ENCODE data around the gene FERMT3. TPM values are rescaled to one million over a fixed set of nuclear protein-coding genes. Genes with fewer than 3 reads are reported as not detected.
A peak's percentile ranks its signal among the peaks of the same experiment; 100 is the strongest.

The FERMT3 gene
- total RNA-seq, 1 donor from 2014 or later, result 202 TPM

DNA sequence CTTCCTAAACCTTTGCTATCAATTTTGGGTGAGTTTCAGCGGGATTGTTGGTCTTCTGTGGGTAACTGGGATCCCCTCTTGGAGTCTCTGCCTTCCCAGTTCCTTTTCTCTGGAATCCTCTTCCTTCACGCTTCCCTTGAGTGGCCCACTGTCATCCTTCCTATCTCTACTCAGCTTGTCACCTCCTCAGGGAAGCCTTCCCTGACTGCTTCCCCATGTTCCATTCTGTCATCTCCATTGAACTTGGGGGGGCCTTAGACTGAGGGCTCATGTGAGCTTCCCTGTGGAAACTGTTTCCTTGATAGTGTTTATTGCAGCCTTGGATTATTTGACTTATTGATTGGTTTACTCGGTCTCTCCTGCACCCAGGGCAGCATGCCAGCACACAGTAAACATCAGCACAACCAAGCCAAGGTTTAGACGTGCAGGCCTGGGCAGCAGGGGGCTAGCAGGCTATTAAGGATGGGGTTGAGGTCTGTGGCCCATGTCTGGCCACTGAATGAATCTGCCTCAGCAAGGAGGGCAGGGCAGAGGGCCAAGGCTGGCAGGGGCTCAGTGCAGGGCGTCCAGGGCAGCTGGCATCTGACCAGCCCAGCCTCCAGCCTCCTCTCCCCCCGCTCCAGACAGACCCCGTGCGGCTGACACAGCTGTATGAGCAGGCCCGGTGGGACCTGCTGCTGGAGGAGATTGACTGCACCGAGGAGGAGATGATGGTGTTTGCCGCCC is 12.3 kb downstream of the FERMT3 start:
- Mint-ChIP-seq H3K27ac (peak overlapping the region; percentile 47), H3K9me3 (no peaks in the 10 kb centered on the region), H3K4me1 (ENCODE audit: low read depth) (peaks cover 6% of the 10 kb centered on the region), H3K4me3 (ENCODE audit: low read depth) (no peak overlapping the region), H3K36me3 (ENCODE audit: low read depth) (peaks cover 58% of the 10 kb centered on the region), H3K27me3 (ENCODE audit: low read depth) (no peaks in the 10 kb centered on the region)
- DNase-seq (ENCODE audit: low spot score), result no peak
- intact Hi-C loops (cut with micrococcal nuclease), result no loop called here

DNA sequence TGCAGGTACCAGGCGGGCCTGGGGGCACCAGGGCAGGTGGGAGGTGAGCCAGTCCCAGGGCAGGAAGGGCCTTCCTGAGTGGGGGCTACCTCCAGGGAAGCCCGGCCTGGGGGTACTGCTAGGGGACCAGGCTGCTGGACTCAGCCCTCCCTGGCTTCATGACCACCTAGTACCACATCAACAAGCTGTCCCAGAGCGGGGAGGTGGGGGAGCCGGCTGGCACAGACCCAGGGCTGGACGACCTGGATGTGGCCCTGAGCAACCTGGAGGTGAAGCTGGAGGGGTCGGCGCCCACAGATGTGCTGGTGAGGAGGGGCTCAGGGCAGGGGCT is 12.8 kb downstream of the FERMT3 start:
- H3K4me1 Mint-ChIP-seq (ENCODE audit: low read depth), result peaks cover 5% of the 10 kb centered on the region
- intact Hi-C loops (cut with micrococcal nuclease), result no loop called here

DNA sequence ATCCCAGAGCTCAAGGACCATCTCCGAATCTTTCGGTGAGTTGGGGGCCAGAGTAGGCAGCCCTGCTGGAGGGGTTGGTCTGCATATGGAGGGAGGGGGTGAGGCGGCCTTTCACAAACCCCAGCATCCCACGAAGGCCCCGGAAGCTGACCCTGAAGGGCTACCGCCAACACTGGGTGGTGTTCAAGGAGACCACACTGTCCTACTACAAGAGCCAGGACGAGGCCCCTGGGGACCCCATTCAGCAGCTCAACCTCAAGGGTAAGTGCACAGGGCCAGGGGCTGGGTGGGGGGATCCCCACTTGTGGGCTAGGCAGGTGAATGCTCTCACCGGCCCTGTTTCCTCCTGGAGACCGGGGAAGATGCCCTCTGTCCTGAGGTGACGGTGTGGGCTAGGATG is 13.2 kb downstream of the FERMT3 start:
- DNase-seq (ENCODE audit: low spot score), result no peak
- intact Hi-C loops (cut with micrococcal nuclease), result no loop called here
- Mint-ChIP-seq H3K4me1 (ENCODE audit: low read depth) (peaks cover 5% of the 10 kb centered on the region), H3K9me3 (no peaks in the 10 kb centered on the region), H3K27ac (no peak overlapping the region), H3K4me3 (ENCODE audit: low read depth) (no peak overlapping the region), H3K27me3 (ENCODE audit: low read depth) (no peaks in the 10 kb centered on the region), H3K36me3 (ENCODE audit: low read depth) (peaks cover 52% of the 10 kb centered on the region)

More for the DNA sequence above, 12.8 kb downstream of the FERMT3 start:
- DNase-seq (ENCODE audit: low spot score), result no peak
- H3K4me3 Mint-ChIP-seq (ENCODE audit: low read depth), result no peak overlapping the region
- H3K27ac Mint-ChIP-seq, result no peak overlapping the region
- H3K27me3 Mint-ChIP-seq (ENCODE audit: low read depth), result no peaks in the 10 kb centered on the region
- H3K9me3 Mint-ChIP-seq, result no peaks in the 10 kb centered on the region
- peaks cover 55% of the 10 kb centered on the region for H3K36me3 Mint-ChIP-seq (ENCODE audit: low read depth)

DNA sequence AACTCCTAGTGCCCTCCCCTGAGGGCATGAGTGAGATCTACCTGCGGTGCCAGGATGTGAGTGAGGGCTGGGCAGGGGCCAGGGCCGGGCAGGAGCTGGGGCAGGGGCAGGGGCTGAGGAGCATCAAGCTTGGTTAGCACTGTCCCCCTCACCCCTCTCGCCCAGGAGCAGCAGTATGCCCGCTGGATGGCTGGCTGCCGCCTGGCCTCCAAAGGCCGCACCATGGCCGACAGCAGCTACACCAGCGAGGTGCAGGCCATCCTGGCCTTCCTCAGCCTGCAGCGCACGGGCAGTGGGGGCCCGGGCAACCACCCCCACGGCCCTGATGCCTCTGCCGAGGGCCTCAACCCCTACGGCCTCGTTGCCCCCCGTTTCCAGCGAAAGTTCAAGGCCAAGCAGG is 13.8 kb downstream of the FERMT3 start:
- Mint-ChIP-seq H3K36me3 (ENCODE audit: low read depth) (peaks cover 52% of the 10 kb centered on the region), H3K4me1 (ENCODE audit: low read depth) (peaks cover under 1% of the 10 kb centered on the region), H3K27ac (no peak overlapping the region), H3K9me3 (no peaks in the 10 kb centered on the region), H3K4me3 (ENCODE audit: low read depth) (no peak overlapping the region), H3K27me3 (ENCODE audit: low read depth) (no peaks in the 10 kb centered on the region)
- intact Hi-C loops (cut with micrococcal nuclease), result no loop called here
- DNase-seq (ENCODE audit: low spot score), result no peak

DNA sequence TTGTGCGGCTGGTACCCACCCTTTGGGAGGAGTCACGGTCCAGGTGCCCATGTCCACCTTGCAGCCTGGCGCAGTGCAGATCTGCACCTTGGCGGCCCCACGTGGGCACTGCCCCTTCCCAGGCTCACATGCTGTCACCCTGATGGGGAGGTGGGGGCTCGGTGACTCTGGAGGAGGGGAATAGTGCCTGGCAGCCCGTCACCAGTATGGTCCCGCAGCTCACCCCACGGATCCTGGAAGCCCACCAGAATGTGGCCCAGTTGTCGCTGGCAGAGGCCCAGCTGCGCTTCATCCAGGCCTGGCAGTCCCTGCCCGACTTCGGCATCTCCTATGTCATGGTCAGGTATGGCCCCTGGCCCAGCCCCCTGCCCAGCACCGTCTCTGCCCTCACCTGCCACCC is 14.3 kb downstream of the FERMT3 start:
- H3K4me1 Mint-ChIP-seq (ENCODE audit: low read depth), result no peaks in the 10 kb centered on the region
- no peak overlapping the region for H3K27ac Mint-ChIP-seq
- no peaks in the 10 kb centered on the region for H3K27me3 Mint-ChIP-seq (ENCODE audit: low read depth)
- no peak for DNase-seq (ENCODE audit: low spot score)
- no peak overlapping the region for H3K4me3 Mint-ChIP-seq (ENCODE audit: low read depth)
- H3K36me3 Mint-ChIP-seq (ENCODE audit: low read depth), result peaks cover 47% of the 10 kb centered on the region
- H3K9me3 Mint-ChIP-seq, result no peaks in the 10 kb centered on the region
- intact Hi-C loops (cut with micrococcal nuclease), result no loop called here

DNA sequence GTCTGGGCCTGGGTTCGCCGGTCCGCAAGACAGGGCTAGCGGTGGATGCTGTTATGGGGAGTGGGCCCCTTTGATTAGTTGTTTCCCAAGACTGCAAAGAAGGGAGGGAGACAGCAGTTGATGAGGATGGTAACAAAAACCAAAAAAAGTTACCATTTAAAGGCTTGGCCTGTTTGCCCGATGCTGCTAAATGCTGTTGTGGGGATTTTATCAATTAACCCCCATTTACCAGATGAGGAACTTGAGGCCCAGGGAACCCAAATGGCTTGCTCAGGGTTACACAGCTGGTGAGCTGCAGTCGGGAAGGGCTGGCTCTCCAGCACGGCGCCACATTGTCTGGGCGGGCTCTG is 16.1 kb downstream of the FERMT3 start:
- Mint-ChIP-seq H3K27ac (no peak overlapping the region), H3K9me3 (no peaks in the 10 kb centered on the region), H3K4me3 (ENCODE audit: low read depth) (no peak overlapping the region), H3K36me3 (ENCODE audit: low read depth) (peaks cover 37% of the 10 kb centered on the region), H3K4me1 (ENCODE audit: low read depth) (peaks cover 6% of the 10 kb centered on the region), H3K27me3 (ENCODE audit: low read depth) (no peaks in the 10 kb centered on the region)
- DNase-seq (ENCODE audit: low spot score), result no peak
- intact Hi-C loops (cut with micrococcal nuclease), result no loop called here

DNA sequence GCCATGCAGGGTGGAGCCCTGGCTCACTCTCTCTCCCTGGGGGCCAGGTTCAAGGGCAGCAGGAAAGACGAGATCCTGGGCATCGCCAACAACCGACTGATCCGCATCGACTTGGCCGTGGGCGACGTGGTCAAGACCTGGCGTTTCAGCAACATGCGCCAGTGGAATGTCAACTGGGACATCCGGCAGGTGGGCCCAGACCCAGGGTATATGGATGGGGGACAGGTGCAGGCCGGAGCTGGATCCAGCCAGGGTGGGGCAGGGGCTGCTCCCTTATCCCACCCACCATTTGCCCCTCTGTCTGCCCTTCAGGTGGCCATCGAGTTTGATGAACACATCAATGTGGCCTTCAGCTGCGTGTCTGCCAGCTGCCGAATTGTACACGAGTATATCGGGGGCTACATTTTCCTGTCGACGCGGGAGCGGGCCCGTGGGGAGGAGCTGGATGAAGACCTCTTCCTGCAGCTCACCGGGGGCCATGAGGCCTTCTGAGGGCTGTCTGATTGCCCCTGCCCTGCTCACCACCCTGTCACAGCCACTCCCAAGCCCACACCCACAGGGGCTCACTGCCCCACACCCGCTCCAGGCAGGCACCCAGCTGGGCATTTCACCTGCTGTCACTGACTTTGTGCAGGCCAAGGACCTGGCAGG is 16.6 kb downstream of the FERMT3 start:
- Mint-ChIP-seq H3K9me3 (no peaks in the 10 kb centered on the region), H3K4me3 (ENCODE audit: low read depth) (no peak overlapping the region), H3K4me1 (ENCODE audit: low read depth) (peaks cover 7% of the 10 kb centered on the region), H3K27me3 (ENCODE audit: low read depth) (no peaks in the 10 kb centered on the region), H3K36me3 (ENCODE audit: low read depth) (peaks cover 35% of the 10 kb centered on the region), H3K27ac (no peak overlapping the region)
- intact Hi-C loops (cut with micrococcal nuclease), result no loop called here
- no peak for DNase-seq (ENCODE audit: low spot score)

DNA sequence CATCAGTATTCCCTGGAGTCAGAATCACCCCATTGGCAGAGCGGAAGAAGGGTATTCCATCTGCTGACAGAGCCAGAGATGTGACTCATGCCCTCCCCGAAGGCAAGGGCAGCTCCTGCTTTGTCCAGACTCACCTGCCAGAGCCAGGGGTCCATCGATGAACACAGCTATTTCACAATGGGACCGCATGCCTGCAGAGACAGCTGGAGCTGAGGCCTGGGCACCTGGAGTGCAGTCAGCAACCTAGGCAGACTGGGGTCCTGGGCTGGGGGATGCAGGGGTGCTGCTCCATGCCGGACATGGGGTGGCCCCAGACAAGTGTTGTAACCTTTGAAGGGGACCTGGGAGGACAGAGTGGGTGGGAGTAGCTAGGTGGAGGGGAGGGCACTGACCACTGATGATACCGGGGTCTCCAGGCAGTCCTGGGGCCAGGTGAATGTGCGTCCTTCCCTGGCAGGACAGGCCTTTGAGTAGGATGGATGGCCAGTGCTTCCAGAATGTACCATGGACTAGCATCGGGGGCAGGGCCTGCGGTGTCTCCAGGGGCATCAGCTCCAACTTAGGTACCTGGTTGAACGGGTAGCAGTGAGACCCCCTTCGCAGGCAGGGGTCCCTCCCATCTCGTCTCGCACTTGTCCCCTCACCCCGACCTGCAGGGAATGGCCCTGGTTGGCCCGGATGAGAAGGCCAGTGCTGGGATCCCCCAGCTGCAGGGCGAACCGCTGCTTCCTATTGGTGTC is 17.8 kb downstream of the FERMT3 start:
- DNase-seq (ENCODE audit: low spot score), result no peak
- no peaks in the 10 kb centered on the region for H3K27me3 Mint-ChIP-seq (ENCODE audit: low read depth)
- H3K9me3 Mint-ChIP-seq, result no peaks in the 10 kb centered on the region
- H3K4me1 Mint-ChIP-seq (ENCODE audit: low read depth), result peaks cover 12% of the 10 kb centered on the region
- no peak overlapping the region for H3K27ac Mint-ChIP-seq
- H3K4me3 Mint-ChIP-seq (ENCODE audit: low read depth), result peak overlapping the region; percentile 84
- intact Hi-C loops (cut with micrococcal nuclease), result no loop called here
- H3K36me3 Mint-ChIP-seq (ENCODE audit: low read depth), result peaks cover 23% of the 10 kb centered on the region

DNA sequence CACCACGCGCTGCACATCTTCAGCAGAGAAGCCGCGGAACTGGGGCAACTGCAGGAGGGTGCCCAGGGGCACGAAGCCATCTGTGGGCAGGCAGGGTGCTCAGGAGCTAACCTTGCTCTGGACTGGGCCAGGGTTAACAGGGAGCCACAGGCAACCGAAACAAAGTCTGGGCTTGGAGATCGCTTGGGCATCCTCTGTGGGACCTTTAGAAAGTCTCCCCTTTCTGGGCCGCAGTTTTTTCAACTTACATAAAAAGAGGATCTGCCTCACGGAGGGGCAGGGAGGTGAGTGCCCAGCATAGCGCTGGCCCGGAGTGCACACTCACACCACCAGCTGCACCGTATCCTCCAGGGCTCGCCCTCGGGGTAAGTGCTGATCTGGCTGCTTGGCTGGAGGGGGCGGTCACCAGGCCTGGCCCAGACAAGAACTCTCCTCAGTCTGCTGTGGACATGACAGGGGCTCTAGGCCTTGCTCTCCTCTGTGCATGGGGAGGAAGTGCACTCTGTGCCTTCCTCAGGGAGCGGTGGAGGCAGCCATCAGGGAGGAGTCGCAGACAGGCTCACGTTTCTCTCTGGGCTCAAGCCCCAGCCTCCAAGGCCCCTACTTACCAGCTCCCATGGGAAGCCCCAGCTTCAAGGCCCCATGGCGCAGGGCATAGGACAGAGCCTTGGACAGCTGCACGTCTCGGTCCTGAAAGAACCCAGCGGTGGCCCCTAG is 18.5 kb downstream of the FERMT3 start:
- no peaks in the 10 kb centered on the region for H3K9me3 Mint-ChIP-seq
- H3K36me3 Mint-ChIP-seq (ENCODE audit: low read depth), result peaks cover 20% of the 10 kb centered on the region
- H3K4me3 Mint-ChIP-seq (ENCODE audit: low read depth), result peak overlapping the region; percentile 84

DNA sequence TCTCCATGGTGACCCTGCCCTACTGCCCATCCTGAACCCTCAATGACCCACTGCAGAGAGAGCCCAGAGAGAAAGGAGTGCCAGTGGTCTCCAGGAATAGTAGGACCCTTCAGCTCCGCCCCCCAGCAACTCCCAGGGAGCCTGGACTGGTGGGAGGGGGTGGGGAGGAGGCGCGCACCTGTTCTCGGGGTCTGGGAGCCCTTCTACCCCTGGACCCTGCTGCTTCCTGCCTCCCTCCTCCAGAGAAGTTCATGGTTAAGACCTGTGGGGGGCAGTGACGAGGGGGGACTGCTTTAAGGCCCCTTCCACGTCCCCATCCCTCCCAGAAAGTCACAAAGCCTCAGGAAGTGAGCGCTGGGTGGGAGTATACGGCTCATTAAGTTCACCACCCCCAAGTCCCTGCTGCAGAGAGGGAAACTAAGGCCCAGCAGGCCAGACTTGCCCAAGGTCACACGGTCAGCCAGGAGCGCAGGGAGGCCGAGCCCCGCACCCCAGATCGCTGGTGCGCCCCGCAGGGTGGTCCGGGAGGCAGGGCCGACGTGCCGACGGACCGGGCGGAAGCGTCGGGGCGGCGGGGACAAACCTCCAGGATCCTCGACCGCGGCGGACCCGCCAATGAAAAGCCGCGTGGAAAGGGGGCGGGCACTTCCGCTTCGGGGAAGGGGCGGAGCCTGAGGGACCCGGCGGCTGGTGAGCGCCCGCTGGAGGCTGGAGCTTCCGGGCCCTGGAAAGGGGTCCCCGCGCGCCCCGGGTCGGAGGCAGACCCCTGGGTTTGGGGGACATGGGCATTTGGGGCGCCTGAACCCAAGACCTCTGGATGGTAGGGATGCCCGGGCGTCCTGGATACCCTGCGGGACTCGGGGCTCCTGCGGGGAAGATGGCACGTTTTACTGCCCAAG is 19.3 kb downstream of the FERMT3 start, which contains the start of the genes NUDT22 and TRPT1:
TSS of gene NUDT22 (plus strand) at position 667 of the 899 bp plus-strand sequence. CDS start 379 bp downstream, outside the sequence.
TSS of gene TRPT1 (minus strand) at position 579 of the 899 bp plus-strand sequence. CDS start at position 253, 326 bp downstream.
- no peaks in the 10 kb centered on the region for H3K27me3 Mint-ChIP-seq (ENCODE audit: low read depth)

More for the DNA sequence above, 18.5 kb downstream of the FERMT3 start:
- DNase-seq (ENCODE audit: low spot score), result no peak
- Mint-ChIP-seq H3K4me1 (ENCODE audit: low read depth) (peaks cover 19% of the 10 kb centered on the region), H3K27ac (peak overlapping the region; percentile 43), H3K27me3 (ENCODE audit: low read depth) (no peaks in the 10 kb centered on the region)
- intact Hi-C loops (cut with micrococcal nuclease), result loop anchor here (5.0 kb wide), 1 partner anchor 38 kb away; the partner anchor contains the start of gene STIP1

DNA sequence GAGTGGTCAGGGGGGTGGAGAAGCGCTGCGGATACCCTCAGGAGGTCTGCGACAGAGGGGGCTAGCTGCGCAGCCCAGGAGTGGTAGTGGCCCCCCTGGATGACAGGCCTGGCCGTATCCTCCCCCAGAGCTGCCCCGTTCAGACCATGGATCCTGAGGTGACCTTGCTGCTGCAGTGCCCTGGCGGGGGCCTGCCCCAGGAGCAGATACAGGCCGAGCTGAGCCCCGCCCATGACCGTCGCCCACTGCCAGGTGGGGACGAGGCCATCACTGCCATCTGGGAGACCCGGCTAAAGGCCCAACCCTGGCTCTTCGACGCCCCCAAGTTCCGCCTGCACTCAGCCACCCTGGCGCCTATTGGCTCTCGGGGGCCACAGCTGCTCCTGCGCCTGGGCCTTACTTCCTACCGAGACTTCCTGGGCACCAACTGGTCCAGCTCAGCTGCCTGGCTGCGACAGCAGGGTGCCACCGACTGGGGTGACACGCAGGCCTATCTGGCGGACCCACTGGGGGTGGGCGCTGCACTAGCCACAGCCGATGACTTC is 20.1 kb downstream of the FERMT3 start:
- Mint-ChIP-seq H3K4me1 (ENCODE audit: low read depth) (peaks cover 22% of the 10 kb centered on the region), H3K9me3 (no peaks in the 10 kb centered on the region), H3K4me3 (ENCODE audit: low read depth) (peak overlapping the region; percentile 84), H3K27me3 (ENCODE audit: low read depth) (no peaks in the 10 kb centered on the region), H3K36me3 (ENCODE audit: low read depth) (peaks cover 14% of the 10 kb centered on the region), H3K27ac (peak overlapping the region; percentile 62)
- intact Hi-C loops (cut with micrococcal nuclease), result loop anchor here (1.0 to 5.0 kb wide), 3 partner anchors 15 to 39 kb away; partner anchors contain the start of genes FKBP2 and STIP1
- DNase-seq (ENCODE audit: low spot score), result peak; percentile 59

More for the DNA sequence above, 19.3 kb downstream of the FERMT3 start, which contains the start of the genes NUDT22 and TRPT1:
- peaks cover 18% of the 10 kb centered on the region for H3K36me3 Mint-ChIP-seq (ENCODE audit: low read depth)
- peak; percentile 91 for DNase-seq (ENCODE audit: low spot score)
- peak within 1 kb of the TSS; percentile 62 for H3K27ac Mint-ChIP-seq
- peaks cover 21% of the 10 kb centered on the region for H3K4me1 Mint-ChIP-seq (ENCODE audit: low read depth)
- H3K4me3 Mint-ChIP-seq (ENCODE audit: low read depth), result peak within 1 kb of the TSS; percentile 84
- H3K9me3 Mint-ChIP-seq, result no peaks in the 10 kb centered on the region
- intact Hi-C loops (cut with micrococcal nuclease), result loop anchor here (1.0 to 5.0 kb wide), 3 partner anchors 15 to 39 kb away; partner anchors contain the start of genes FKBP2 and STIP1

All from activated T-helper 2 cell treated with anti-CD3 and anti-CD28 coated beads, Interferon-gamma antibody, Interleukin-2, Interleukin-4, amounts not matched to agents 10 μg/mL and 5 μg/mL and 100 μg/mL, durations not matched to agents 14 hours and 24 hours and 36 hours (primary cell).